Loucy (cell line): ENCODE results near the gene MID1IP1.

ENCODE experiments used
- EZH2phosphoT487 ChIP-seq: fragments of 200-600 bp; IDR thresholded peaks from 2 replicates; pipeline ENCODE4 v1.6.1; 2018; ENCODE audit warnings: antibody characterized with exemption, mild to moderate bottlenecking, moderate library complexity, borderline replicate concordance
- TF ChIP-seq, protein P1 (sequence below): fragments of 200-600 bp; sonication (generic); conservative IDR thresholded peaks from 2 replicates; pipeline ENCODE4 v1.5.1; 2014; ENCODE audit warnings: mild to moderate bottlenecking, antibody characterized with exemption, low read length

DNA sequence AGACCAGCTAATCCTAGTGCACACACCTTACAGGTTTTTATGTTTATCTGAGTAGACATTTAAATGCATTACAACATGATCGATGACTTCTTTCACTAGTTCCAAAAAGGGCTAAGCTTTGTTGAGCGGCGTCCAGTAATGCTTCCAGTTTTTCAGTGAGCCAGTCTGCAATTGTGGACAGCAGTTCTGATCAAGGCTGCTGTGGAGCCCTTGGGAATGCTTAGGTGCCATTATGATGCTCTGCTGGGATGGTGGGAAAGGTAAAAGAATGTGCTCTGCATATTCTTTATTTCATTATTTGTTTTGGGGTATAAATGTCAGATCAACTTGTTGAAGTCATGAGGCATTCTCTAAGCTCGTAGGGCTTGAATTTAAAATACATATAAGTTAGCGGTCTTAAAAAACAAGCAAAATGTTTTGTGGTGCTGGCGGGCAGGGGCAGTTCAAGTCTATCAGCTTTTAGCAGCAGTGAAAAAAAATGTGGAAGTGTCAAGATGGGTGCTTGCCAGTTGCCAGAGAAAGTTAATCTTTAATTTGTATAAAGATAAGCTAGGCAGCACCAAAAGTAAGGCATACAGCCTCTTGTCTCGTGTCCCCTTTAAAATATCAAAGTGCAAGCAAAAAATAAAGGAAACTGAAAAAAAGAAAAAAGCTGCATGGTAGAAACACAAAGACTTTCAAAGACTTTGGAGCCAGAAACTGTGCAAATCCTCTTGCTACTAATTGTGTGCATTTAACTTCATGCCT, 5.8 kb downstream of the MID1IP1 start:
- TF ChIP-seq, protein P1, sequence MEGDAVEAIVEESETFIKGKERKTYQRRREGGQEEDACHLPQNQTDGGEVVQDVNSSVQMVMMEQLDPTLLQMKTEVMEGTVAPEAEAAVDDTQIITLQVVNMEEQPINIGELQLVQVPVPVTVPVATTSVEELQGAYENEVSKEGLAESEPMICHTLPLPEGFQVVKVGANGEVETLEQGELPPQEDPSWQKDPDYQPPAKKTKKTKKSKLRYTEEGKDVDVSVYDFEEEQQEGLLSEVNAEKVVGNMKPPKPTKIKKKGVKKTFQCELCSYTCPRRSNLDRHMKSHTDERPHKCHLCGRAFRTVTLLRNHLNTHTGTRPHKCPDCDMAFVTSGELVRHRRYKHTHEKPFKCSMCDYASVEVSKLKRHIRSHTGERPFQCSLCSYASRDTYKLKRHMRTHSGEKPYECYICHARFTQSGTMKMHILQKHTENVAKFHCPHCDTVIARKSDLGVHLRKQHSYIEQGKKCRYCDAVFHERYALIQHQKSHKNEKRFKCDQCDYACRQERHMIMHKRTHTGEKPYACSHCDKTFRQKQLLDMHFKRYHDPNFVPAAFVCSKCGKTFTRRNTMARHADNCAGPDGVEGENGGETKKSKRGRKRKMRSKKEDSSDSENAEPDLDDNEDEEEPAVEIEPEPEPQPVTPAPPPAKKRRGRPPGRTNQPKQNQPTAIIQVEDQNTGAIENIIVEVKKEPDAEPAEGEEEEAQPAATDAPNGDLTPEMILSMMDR, result no peak
- no peak for TF ChIP-seq EZH2phosphoT487
